Astrocyte (in vitro differentiated cells and primary cell): Measurements from ENCODE around the gene MYBBP1A. TPM values are rescaled to one million over a fixed set of nuclear protein-coding genes. Genes with fewer than 3 reads are reported as not detected.

Source experiments
- DNase-seq: peaks from one replicate; pipeline ENCODE4 v3.0.0-alpha.2; 2010; ENCODE audit warnings: low read depth
- FAIRE-seq: peaks from 2 replicates; lab custom pipeline; 2011; peaks lifted over from hg19 to GRCh38; lab: Jason Lieb, UNC
- H2AFZ ChIP-seq: 2 replicates; pipeline ENCODE4 v1.6.0; 2012; ENCODE audit warnings: low read depth, low read length, inconsistent platforms
- H3K27ac ChIP-seq: 2 replicates; pipeline ENCODE4 v1.5.1; 2011; ENCODE audit warnings: low read depth, low read length, inconsistent platforms
- H3K27me3 ChIP-seq: 2 replicates; pipeline ENCODE4 v1.6.0; 2011; ENCODE audit warnings: low read length, inconsistent platforms; ENCODE audit not compliant: insufficient read depth
- H3K36me3 ChIP-seq: 2 replicates; pipeline ENCODE4 v1.5.1; 2011; ENCODE audit warnings: low read length, inconsistent platforms; ENCODE audit not compliant: insufficient read depth
- H3K4me1 ChIP-seq: 2 replicates; pipeline ENCODE4 v1.5.1; 2011; ENCODE audit warnings: low read length, inconsistent platforms; ENCODE audit not compliant: insufficient read depth
- H3K4me2 ChIP-seq: 2 replicates; pipeline ENCODE4 v1.6.0; 2012; ENCODE audit warnings: low read length, inconsistent platforms
- H3K4me3 ChIP-seq: 2 replicates; pipeline ENCODE4 v1.5.1; 2011; ENCODE audit warnings: low read depth, mild to moderate bottlenecking, low read length, inconsistent platforms; ENCODE audit not compliant: insufficient read depth
- H3K79me2 ChIP-seq: 2 replicates; pipeline ENCODE4 v1.6.0; 2012; ENCODE audit warnings: mild to moderate bottlenecking, low read length, inconsistent platforms; ENCODE audit not compliant: insufficient read depth
- H3K9ac ChIP-seq: 2 replicates; pipeline ENCODE4 v1.6.0; 2012; ENCODE audit warnings: mild to moderate bottlenecking, low read length, inconsistent platforms
- H3K9me3 ChIP-seq: 2 replicates; pipeline ENCODE4 v1.5.1; 2012; ENCODE audit warnings: low read depth, mild to moderate bottlenecking, low read length, inconsistent platforms; ENCODE audit not compliant: insufficient read depth
- H4K20me1 ChIP-seq: 2 replicates; pipeline ENCODE4 v1.6.0; 2012; ENCODE audit warnings: low read length, inconsistent platforms; ENCODE audit not compliant: insufficient read depth
- H3K27ac Mint-ChIP-seq: one replicate; pipeline ENCODE4 v1.8.0; 2021; ENCODE audit warnings: mild to moderate bottlenecking, mixed read lengths; ENCODE audit not compliant: unreplicated experiment
- H3K27me3 Mint-ChIP-seq: one replicate; pipeline ENCODE4 v1.8.0; 2021; ENCODE audit warnings: low read depth, mixed read lengths; ENCODE audit not compliant: unreplicated experiment
- H3K36me3 Mint-ChIP-seq: one replicate; pipeline ENCODE4 v1.8.0; 2021; ENCODE audit warnings: low read depth, mixed read lengths; ENCODE audit not compliant: unreplicated experiment
- H3K4me1 Mint-ChIP-seq: one replicate; pipeline ENCODE4 v1.8.0; 2021; ENCODE audit warnings: low read depth, mixed read lengths; ENCODE audit not compliant: unreplicated experiment
- H3K4me3 Mint-ChIP-seq: one replicate; pipeline ENCODE4 v1.8.0; 2021; ENCODE audit warnings: mild to moderate bottlenecking, moderate library complexity, mixed read lengths; ENCODE audit not compliant: unreplicated experiment
- H3K9me3 Mint-ChIP-seq: one replicate; pipeline ENCODE4 v1.8.0; 2021; ENCODE audit warnings: mild to moderate bottlenecking, mixed read lengths; ENCODE audit not compliant: unreplicated experiment
- EZH2 ChIP-seq: IDR thresholded peaks from 2 replicates; pipeline ENCODE4 v1.6.1; 2012; ENCODE audit warnings: mild to moderate bottlenecking, low read length, inconsistent platforms; ENCODE audit not compliant: insufficient read depth
- total RNA-seq: library from RNA; stranded (reverse); gene quantifications from 2 replicates; pipeline ENCODE4 v1.2.1, GENCODE V29; 2021
- TF ChIP-seq, protein P1 (sequence below): IDR thresholded peaks from 2 replicates; pipeline ENCODE4 v1.5.1; 2011; ENCODE audit warnings: low read depth, mild to moderate bottlenecking, inconsistent platforms, low read length, moderate library complexity; ENCODE audit not compliant: insufficient read depth

The MYBBP1A gene
- total RNA-seq, 1 donor from 2014 or later: 71.1 TPM

DNA sequence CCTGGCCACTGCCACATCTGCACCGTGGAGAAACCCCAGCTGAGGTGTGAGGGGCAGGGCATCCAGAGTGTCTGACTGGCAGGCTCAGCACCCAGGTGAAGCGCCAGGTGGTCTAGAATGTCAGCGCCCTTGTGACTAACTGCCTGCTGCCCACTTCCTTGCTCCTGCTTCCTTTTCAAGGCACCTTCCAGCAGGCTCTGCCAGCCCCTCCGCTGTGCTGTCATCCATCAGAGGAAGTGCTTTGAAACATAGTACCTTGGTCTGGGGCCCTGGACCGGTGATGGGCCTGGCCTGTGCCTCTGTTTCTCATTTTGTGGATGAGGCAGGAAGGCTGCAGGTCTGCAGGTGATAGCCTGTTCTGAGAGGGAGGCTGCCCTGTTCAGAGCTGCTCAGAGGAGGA lies 51.0 kb downstream of the MYBBP1A start:
- FAIRE-seq (no peak), DNase-seq (no peak)
- no peaks in the 10 kb centered on the region for H3K36me3 ChIP-seq
- no peak for TF ChIP-seq EZH2
- TF ChIP-seq, protein P1, sequence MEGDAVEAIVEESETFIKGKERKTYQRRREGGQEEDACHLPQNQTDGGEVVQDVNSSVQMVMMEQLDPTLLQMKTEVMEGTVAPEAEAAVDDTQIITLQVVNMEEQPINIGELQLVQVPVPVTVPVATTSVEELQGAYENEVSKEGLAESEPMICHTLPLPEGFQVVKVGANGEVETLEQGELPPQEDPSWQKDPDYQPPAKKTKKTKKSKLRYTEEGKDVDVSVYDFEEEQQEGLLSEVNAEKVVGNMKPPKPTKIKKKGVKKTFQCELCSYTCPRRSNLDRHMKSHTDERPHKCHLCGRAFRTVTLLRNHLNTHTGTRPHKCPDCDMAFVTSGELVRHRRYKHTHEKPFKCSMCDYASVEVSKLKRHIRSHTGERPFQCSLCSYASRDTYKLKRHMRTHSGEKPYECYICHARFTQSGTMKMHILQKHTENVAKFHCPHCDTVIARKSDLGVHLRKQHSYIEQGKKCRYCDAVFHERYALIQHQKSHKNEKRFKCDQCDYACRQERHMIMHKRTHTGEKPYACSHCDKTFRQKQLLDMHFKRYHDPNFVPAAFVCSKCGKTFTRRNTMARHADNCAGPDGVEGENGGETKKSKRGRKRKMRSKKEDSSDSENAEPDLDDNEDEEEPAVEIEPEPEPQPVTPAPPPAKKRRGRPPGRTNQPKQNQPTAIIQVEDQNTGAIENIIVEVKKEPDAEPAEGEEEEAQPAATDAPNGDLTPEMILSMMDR: no peak
- Mint-ChIP-seq H3K27ac (no peak overlapping the region), H3K27me3 (peaks cover 69% of the 10 kb centered on the region), H3K36me3 (no peaks in the 10 kb centered on the region), H3K4me1 (peaks cover 4% of the 10 kb centered on the region), H3K4me3 (no peak overlapping the region), H3K9me3 (no peaks in the 10 kb centered on the region)
- H3K79me2 ChIP-seq: no peaks in the 10 kb centered on the region
- peaks cover 39% of the 10 kb centered on the region for H3K27me3 ChIP-seq
- peaks cover 7% of the 10 kb centered on the region for H3K4me1 ChIP-seq
- H3K27ac ChIP-seq: no peak overlapping the region
- peaks cover 5% of the 10 kb centered on the region for H4K20me1 ChIP-seq
- H3K4me2 ChIP-seq: no peak overlapping the region
- H2AFZ ChIP-seq: no peak overlapping the region
- H3K9ac ChIP-seq: no peak overlapping the region
- no peak overlapping the region for H3K4me3 ChIP-seq
- no peaks in the 10 kb centered on the region for H3K9me3 ChIP-seq

DNA sequence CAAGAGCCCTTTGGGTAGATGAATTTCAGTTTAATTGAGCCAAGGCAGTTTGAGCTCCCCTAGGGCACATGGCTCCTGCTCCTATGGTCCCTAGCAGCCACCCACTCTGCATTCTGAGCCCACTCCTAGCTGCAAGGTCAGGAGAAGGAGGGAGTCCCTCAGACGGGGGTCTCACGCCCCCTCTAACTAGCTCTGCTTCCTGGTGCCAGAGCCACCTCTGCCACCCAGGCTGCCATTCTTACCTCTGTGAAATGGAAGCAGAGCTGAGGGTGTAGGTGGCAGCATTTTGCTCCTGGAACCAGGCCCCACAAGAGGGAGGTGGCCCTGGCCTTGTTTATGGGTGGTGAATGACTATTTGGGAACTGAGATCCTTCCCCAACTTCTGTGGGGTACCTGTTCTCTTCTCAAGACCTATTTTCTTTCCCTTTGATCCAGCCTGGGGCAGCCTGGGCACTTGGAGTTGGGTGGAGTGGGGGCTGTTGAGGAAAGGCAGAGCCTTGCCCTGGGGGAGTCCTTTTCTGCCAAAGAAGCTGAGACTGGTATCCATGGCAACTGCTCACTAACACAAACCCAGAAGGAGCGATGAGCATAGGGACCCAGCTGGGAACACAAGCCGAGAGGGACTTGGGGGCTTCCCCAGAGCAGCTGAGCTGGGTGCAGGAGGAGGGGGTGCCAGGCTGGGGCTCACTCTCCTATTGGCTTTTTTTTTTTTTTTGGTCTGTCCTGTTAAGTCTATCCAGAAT lies 51.7 kb downstream of the MYBBP1A start:
- H3K36me3 ChIP-seq: no peaks in the 10 kb centered on the region
- Mint-ChIP-seq H3K9me3 (no peaks in the 10 kb centered on the region), H3K36me3 (no peaks in the 10 kb centered on the region), H3K27me3 (peaks cover 62% of the 10 kb centered on the region), H3K4me1 (peaks cover 4% of the 10 kb centered on the region), H3K4me3 (no peak overlapping the region), H3K27ac (no peak overlapping the region)
- no peaks in the 10 kb centered on the region for H3K79me2 ChIP-seq
- H2AFZ ChIP-seq: no peak overlapping the region
- no peak overlapping the region for H3K27ac ChIP-seq
- H3K9me3 ChIP-seq: no peaks in the 10 kb centered on the region
- H3K4me3 ChIP-seq: no peak overlapping the region
- no peak overlapping the region for H3K4me2 ChIP-seq
- DNase-seq (no peak), FAIRE-seq (no peak)
- peaks cover 40% of the 10 kb centered on the region for H3K27me3 ChIP-seq
- H3K4me1 ChIP-seq: peaks cover 6% of the 10 kb centered on the region
- H3K9ac ChIP-seq: no peak overlapping the region
- TF ChIP-seq, protein P1: no peak
- TF ChIP-seq EZH2: no peak
- H4K20me1 ChIP-seq: peaks cover 5% of the 10 kb centered on the region
